HG03575 (cell line): ENCODE results near the gene TRPV6.

Experiments
- ATAC-seq: cut with Tn5 transposase; IDR thresholded peaks from one replicate; pipeline ENCODE4 v1.9.1; 2021; ENCODE audit not compliant: unreplicated experiment, insufficient number of reproducible peaks, low FRiP score; ENCODE audit errors: extremely low read depth

The TRPV6 gene

DNA sequence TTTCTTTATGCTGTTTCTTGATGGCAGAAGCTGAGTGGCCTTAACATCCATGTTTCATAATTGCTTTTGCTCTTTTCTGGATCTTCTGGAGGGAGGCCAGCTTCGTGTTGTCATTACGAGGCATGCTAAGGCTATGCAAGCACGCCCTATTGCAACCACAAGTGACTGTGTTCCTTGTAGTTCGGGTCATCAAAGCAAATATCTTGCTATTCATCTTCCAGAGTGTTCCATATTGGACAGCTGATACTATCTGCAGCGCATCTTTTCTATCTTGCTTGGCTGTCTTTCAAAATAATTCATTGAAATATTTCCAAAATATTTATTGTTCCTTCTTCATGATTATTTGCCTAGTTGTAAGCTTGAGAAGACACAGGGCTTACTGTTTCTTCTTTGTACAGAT lies 25.7 kb downstream of the TRPV6 start:
- no peak for ATAC-seq

DNA sequence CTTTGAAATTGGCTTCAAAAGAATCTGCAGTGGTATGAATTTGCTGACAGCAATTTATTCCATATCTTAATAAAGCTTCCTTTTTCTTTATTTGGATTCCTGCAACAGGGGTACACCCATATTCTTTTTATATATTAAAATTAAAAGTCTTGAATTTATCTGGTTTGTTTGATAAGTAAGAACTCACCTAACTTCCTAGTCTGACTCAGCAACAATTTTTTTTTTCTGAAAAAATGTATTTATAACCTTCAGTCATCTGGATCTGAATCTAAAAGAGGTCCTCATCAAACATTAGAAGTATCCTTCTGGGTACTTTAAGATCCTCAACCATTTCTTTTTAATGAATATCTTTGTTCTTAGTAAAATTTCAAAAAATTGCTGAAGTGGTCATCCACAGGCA lies 26.1 kb downstream of the TRPV6 start:
- ATAC-seq, result no peak

DNA sequence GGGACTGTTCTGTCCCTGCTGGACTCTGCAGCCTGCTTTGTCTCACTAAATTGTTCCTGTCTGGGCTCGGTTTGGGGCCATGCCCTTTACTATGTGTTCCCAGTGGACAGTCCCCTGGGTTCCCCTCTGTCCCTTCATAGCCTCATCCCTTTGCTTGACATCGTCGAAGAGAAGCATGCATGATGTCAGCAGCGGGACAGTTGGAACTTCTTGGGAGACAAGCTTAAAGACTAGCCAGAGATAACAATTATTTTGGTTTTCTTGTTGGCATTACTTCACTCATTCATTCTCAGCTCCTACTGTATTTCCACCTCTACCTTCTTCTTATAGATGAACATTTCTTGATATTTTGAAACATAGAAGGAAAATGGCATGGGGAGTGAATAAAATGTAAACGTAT lies 27.9 kb downstream of the TRPV6 start:
- no peak for ATAC-seq

DNA sequence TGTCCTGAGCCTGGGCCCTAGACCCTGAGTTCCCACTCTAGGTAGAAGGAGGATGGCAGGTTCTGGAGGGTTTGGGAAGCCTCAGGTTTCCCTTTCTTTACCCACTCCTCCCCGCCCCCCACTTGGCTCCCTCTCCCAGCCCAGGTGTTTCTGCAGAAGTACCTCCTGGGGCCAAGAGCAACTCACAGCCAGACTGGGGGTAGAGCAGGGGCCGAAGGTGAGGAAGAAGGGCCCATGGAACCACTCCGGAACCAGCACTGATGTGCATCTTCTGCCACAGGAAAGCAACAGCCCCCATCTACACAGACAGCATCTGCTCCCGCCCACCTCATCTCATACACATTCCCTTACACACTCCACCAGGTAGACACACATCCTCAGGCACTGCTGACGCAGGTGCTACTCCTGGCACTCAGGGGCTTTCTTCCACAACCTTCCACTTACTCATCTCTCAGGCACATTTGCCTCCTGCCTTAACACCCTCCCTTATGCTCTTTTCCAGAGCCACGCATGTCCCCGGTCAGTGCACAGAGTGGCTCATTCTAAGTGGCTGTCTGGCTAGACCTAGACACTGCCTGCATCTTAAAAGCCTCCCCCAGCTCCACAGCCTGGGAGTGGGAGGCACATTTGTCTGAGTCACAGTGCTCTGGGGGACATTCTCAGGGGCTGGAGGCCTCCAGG lies 28.8 kb downstream of the TRPV6 start:
- no peak for ATAC-seq

DNA sequence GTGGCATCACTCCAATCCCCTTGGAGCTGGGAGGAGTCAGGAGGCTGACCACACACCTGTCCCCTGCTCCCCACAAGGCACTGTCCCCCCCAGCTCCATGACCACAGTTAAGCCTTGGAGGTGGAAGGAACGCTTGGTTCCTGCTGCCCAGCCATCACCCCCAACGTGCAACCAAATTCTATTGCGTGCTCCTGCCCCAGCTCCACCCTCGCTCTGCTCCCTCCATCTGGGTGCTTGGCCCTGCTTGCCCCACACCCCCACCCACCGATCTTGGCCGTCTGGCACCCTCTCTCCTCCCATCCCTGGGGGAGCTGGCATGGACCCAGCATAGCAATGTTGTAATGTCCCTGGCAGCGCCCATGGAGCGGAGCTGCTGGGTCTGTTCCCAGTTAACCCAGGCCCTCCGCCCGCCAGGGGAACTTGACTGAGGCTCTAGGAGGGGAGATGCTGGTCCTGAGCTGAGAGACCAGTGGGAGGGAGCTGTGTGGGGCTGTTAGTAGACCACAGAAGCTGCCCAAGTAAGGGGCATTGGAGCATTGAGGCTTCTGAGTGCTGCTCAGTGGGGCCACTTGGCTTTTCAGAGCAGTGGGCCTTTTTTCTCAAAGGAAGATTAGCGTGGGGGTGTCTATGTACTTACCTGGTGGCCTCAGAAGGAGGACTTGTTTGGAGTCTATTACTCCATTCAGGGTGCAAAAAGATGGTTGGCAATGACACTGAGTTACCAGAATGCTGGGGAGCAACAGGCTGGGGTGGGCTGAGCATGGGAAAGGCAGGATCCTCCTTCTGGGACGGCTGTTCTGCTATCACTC lies 29.6 kb downstream of the TRPV6 start:
- no peak for ATAC-seq

DNA sequence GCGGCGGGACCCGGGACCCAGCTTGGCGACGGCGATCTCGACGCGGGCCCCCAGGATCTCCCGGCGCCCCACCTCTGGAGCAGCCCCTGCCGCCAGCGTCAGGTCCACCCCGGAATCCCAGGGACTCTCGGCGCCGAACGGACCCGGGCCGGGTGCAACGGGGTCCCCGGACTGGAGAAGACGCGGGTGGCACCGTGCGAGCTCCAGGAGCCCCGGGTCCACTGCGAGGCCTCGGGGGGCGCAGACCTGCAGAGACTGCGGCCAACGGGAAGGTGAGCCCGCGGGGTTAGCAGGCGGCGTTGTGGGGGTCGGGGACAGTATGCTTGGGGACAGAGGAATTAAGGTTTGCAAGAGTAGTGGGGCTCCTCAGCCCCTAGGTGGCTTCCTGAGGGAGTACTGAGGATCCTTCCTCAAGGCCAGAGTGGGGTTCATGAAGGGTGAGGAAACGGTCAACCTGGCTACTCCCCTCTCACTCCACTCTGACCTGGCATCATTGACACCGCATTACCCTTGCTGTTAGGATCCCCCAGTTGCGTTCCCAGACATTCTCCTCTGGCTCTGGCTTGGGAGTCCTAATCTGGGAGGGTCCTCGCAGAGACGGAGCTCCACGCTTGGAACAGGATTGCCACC lies 30.3 kb downstream of the TRPV6 start:
- no peak for ATAC-seq

DNA sequence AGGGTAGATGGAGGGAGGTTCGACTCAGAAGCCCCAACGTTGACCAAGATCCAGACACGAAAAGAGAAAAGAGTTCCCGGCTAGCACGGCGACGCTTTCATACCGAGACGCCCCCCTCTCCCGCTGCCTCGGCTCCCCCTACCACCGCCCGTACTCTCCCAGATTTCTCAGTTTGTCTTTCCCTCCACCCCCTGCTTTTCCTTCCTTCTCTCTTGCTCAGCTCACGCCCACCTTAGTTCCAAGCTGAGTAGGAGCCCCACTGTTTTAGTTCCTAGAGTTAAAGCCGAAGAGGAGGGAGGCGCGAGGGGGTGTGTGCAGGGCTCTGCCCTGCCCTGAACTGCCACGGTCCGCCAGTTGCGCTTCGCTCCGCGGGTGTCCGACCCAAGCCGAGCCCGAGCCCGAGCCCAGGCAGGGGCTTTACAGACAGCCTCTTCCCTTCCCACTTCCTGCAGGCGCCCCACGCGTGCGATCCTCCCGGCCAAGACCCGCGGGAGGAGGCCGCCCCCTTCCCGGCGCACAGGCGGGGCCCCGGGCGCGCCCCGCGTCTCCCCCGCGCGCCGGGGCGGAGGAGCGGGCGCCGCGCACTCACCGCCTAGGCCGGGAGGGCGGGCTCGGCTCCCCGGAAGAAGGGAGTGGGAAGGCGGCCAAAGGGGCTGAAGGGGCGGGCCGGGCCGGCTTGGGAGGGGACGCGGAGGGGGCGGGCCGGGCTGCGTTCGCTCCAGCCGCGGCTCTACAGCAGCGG lies 31.0 kb downstream of the TRPV6 start, which contains the start of gene EPHB6:
Gene EPHB6 (plus strand): TSS at position 705 of the 742 bp plus-strand sequence. CDS start 8,152 bp downstream, outside the sequence.
- no peak for ATAC-seq

DNA sequence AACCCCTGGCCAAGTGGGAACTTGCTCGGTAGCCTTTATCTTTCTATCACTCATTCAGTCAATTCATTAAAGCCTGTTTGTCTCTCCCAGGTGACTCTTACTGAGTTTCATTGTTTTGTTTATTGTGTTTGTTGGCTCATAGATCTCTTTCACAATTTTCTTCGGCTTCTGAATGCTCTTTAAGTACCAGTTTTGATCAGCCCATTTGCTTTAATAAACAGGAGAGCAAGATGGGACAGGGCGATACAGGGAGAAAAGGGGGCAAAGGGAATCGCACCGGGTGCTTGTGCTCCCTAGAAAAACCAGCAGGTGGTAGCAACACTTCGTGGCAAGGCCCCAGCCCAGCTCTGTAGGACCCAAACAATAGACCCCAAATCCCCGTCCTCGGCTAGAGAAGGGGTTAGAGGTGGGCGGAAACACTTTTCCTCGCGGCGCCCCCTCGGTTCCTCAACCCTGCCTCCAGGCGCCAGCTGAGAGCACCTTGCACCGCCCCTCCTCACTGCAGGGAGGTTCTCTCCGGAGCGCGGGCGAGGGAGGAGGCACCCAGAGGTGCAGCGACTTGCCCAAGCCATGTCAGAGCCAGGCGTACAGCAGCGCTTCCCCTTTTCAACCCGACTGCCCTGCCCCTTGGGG lies 31.7 kb downstream of the TRPV6 start:
- peak; percentile 82 for ATAC-seq

DNA sequence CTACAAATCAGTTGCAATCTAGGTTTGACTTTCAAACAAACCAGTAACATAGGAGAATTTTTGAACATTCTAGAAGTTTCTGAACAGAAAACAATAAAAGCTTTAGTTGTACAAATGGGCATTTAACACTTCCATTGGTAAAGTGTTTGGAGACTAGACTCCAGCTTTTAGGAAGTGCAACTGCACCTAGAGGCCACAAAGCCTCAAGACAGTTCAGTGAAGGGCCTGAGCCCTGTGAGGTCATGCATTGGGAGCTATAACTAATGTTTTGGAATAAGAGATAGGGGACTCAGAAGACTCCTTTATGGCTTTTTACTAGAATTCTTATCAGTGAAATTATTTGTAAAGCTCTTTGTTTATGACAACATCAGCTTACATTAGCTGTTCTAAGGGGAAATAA lies 33.6 kb downstream of the TRPV6 start:
- no peak for ATAC-seq

DNA sequence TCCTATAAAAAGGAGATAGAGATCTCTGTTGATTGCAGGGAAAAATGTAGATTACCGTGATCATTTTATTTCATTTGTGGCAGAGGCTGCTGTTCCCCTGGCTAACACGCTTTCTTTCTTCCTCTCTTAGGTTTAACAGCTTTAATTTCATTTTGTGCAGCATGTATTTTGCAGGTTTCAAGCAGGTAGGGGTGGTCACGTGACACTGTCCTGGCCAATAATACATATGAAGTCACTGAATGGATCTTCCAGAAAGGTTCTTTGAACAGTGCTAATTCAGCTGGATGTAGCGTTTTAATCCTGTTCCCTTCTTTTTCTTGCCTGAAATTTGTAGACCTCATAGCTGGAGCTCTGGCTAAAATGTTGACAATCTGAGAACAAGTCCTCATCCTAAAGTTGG lies 34.3 kb downstream of the TRPV6 start:
- ATAC-seq, result no peak

DNA sequence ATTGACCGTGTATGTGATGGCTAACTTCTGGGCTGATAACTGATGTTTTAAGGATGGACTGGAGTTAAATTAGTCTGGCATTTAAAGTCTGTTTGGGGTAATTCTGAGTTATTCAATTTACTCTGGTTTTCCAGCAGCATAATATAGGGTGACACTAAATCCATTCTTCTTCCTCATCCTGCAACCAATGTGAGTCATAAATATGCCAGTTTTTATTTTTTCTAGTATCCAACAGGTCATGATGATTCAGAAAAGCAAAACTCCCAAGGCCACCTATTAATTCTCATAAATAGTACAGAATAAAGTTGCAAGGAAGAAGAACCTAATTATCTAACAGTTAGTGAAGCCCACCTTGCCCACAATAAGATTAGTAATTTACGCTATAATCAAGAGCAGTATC lies 38.2 kb downstream of the TRPV6 start:
- no peak for ATAC-seq

DNA sequence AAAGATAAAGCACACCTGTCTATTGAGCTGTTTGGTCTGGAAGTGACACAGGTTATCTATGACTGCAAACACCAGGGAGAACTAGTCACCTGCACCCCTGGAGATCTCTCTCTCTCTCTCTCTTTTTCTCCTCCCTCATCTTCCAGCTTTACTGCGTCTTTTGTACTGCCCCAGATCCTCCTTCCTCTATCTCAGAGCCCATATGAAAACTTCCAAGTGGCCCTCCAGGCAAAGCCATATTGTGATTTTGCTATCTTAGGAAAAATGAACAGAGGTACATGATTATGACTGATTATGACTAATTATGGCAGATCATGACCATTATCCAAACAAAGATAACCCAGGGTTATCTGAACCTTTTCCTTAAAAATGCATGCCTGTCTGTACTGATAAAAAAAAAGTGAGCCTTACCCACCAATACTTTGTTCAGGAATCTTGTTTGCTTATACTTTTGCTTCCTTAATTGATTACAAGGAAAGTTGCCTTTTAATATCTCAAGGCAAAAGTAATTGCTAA lies 43.2 kb downstream of the TRPV6 start:
- ATAC-seq, result no peak

DNA sequence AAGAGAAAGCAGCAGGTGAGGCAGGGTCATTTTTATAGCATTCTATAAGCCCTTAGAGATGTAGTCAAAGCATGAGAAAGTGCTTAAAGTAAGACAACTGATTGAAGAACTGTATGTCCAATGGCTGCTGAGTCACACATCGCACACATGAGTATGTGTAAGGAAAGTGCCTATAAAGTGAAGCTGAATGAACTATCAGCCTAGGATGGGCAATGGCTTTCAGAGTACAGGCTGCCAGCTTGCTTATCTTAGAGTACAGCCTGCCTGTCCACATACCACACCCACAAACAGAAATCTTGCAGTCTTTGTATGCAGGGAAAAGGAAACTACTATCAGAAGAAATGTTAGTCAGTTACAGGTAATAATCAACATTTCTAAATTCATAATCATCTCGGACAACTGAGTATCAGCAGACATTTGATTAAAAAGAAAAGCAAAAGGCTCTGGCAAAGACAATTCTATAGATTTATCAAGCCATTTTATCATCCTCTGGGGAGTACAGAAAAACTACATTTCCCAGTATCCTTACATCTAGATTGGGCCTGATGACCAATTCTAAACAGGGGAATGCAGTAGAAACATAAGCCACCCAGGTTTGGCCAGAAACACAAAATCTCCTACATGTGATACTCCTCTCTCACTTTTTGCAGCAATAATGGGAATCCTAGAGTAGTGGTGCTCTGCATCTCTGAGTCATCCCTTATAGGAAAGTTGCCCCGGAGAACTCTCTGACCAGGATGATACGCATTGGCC lies 46.9 kb downstream of the TRPV6 start:
- no peak for ATAC-seq

DNA sequence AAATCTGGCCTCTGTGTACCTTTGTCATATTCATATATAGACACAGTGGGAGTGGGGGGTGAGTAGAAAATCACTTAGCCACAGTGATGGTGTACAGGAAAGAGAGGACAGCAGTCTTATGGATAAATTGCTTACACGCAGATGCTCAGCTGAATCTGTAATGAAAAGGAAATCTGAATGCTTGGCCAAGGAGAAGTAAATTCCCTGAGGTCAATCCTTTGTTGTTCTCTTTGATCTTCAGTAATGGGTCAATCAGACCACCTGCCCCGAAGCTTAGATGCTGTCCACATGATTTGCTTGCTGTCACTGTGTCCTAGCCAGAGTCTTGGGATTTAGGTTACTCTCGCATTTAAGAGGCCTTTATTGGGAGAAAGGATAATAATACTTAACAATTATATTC lies 49.1 kb downstream of the TRPV6 start:
- ATAC-seq, result no peak

DNA sequence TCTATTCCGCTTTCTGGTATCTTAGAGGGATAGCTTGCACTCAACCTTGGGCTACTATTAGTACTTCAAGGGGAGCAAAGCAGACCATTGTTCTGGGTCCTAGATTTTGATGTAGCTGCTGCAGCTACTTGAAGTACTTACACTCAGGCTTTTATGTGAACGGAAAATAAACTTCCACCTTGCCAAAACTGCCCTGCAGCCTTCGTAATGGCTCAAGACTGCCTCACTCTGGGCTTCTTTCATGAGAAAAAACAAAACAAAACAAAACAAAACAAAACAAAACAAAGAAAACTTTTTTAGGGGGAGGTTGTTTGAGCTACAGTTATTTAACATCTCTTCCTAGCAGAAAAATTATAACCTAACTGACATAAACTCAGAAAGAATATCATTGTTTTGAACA lies 50.1 kb downstream of the TRPV6 start:
- no peak for ATAC-seq

DNA sequence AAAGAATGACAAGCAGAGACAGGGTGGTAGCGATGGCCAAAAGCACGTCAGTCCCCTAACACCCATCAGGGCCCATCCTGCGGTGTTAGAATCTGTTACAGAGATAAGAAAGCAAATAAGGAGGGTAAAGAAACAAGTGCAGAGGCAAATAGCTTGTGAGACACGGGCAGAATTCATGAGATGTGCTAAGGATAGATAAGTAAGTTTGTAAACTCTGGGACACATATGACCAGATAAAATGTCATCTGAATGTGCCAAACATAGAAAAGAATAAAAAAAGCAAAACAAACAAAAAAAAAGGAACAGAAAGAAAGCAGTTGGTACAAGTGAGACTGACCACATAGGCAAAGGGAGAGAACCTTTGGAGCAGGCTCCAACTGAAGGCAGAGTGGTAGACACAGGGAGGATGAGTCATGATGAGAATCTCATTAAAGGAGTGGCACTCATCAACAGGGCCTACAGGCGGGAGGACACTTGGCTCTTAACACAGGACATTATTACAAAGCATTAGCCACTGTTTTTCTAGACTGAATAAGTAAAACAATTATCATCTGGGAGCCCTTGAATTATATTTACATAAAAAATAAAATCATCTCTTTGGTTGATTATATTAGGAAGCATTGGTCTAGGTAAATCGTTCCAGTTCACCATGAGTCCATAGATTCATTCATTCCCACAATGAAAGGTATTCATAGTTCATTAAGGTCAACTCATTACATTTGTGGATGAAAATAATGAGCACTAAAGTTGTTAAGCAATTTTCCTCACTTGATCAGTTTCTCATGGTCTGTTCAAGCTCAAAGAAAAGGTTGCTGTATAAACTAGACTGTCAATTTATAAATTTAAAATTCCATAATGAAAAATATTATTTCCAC lies 52.1 kb downstream of the TRPV6 start:
- ATAC-seq, result peak; percentile 78

DNA sequence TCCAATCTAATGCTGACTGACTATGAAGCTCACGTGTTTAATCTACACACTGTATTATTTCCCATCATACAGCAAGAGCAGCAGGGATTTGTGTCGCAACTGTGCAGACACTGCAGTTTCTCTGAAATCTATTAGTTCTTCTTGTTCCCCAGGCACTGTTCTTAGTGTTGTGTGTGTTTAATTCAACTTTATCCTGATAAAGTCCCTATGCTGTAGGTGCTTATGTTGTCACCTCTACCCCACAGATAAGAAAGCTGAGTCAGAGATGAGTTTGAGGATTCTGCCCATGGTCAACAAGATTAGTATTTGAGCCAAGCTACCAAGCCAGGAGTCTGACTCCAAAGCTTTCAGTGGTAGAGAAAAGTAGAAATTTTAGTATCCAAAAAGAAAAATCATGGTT lies 53.1 kb downstream of the TRPV6 start:
- no peak for ATAC-seq
